ENCODE results near the gene PRDM12.

Gene PRDM12

DNA sequence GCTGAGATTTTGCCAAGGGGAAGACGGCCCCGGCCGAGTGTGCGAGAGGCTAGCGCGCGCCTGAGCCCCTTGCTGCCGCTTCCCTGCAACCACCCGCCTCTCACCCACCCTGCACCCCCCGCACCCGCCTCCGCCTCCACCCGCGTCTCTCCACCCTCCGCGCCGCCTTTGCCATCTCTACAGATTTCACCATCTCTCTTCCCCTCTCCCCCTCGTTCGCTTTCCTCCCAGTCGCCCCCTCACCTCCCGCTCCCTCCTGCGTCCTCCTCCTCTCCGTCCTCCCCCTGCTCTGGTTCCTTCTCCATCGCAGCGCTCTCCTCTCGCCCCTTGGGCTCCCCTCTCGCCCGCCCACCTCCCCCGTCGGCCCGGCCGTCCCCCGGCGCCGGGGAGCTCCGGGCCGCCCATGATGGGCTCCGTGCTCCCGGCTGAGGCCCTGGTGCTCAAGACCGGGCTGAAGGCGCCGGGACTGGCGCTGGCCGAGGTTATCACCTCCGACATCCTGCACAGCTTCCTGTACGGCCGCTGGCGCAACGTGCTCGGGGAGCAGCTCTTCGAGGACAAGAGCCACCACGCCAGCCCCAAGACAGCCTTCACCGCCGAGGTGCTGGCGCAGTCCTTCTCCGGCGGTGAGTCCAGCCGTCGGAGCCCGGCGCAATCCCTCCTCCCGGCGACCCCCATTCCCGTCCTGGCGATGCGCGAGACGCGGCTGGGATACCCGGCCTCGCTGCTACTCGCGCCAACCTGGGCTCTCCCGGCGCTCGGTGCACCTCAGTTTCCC lies at the start of gene PRDM12:
TSS of gene PRDM12 (plus strand) at position 344 of the 778 bp plus-strand sequence. CDS start at position 404, 60 bp downstream.
- no peak for DNase-seq (ENCODE audit: low read depth in 2 of 2)

DNA sequence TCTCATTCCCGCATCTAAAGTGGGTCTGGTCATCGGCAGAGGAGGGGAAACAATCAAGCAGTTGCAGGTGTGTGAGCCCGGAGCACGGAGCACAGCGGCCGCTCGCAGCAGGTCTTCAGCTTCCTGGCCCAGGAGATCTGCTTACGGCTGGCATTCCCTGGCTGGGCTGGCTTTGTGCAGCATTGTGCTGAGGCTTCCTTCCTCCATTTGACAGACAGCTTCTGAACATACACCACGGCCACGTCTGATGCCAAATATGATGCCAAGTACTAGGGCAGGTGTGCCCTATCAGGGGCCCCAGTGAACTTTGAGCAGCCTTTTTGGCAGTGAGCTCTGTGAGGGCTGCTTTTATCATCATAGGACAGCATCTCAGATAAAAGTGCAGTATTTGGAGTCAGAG lies 47.9 kb upstream of the PRDM12 start:
- no peak for DNase-seq (ENCODE audit: low read depth in 2 of 2)

DNA sequence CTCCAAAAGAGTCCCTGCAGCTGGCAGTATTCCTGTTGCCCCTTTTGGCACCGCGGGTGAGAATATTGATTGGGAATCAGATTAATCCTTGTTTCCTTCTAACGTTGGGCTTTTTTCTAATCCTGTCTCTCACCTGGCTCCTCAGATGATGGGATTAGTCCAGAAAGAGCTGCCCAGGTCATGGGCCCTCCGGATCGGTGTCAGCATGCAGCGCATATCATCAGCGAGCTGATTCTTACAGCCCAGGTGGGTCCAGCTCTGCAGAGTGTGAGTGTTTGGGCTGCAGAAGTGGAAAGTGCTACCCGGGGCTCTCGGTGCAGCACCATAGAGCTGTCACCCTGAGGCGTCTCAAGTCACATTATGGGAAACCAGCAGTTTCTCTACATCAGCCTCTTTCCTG lies 40.9 kb upstream of the PRDM12 start:
- no peak for DNase-seq (ENCODE audit: low read depth in 2 of 2)

DNA sequence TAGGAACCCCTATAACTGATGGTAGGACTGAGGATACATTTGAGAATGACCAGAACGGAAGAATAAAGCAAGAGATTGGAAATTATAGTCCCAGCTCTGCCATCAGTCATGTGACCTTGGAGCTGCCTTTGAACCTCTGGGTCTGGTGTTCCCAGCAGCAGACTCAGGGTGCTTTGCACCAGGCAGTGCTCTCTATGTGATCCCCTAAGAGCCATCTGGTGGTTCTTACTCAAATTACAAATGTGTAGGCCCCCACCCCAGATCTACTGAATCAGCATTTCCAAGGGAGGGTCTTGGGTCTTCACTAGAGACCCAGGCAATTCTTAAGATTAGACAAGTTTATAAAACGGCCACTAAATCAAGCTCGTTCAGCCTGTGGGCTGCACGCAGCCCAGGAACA lies 40.2 kb upstream of the PRDM12 start:
- DNase-seq (ENCODE audit: low read depth in 2 of 2), result no peak

DNA sequence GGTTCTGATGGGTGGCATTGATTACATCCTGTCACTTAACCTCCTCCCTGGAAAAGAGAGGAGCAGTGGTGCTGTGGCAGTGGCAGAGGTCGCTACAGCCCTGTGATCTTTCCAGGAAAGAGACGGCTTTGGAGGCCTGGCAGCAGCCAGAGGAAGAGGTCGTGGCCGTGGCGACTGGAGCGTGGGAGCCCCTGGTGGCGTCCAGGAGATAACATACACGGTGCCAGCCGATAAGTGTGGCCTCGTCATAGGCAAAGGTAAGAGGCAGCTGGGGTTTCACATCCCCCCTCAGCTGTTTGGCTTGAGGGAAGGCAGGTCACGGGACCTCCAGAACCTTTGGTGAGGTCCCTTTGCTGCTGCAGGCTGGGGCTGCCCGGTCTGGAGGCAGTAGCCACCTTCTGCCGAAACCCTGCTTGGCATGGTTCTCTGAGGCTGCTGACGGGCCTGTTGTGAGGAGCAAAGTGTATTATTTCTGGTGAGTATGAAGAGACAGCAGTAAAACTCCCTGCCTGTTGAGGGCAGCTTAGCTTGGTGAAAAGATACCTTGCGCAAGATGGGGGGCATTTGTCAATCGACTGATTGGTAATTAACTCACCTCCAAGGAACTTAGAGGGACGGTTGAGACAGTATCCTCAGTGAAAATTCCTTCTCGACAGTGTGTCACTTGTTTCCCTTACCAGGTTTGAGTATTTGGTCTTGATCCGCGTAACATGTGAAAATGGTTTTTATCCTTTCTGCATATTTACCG lies 38.0 kb upstream of the PRDM12 start:
- no peak for DNase-seq (ENCODE audit: low read depth in 2 of 2)

DNA sequence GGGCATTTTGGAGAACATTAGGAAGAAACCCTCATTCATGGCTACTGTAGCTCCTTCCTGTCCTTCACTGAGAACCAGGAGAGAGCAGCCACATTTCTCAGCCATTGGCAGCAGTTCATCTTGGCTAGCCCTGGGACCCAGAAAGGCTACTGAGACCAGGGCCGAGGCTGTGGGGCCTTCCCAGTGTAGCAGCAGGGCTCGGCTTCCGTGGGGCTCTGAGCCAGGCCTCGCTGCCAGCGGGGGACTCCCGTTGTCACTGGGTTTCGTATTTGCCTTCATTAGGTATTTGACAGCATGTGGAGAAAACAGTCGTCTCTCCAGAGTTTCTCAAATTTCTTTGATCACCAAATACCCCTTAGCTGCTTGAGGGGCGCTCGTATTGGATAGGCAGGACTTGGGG lies 37.3 kb upstream of the PRDM12 start:
- DNase-seq (ENCODE audit: low read depth in 2 of 2), result no peak

DNA sequence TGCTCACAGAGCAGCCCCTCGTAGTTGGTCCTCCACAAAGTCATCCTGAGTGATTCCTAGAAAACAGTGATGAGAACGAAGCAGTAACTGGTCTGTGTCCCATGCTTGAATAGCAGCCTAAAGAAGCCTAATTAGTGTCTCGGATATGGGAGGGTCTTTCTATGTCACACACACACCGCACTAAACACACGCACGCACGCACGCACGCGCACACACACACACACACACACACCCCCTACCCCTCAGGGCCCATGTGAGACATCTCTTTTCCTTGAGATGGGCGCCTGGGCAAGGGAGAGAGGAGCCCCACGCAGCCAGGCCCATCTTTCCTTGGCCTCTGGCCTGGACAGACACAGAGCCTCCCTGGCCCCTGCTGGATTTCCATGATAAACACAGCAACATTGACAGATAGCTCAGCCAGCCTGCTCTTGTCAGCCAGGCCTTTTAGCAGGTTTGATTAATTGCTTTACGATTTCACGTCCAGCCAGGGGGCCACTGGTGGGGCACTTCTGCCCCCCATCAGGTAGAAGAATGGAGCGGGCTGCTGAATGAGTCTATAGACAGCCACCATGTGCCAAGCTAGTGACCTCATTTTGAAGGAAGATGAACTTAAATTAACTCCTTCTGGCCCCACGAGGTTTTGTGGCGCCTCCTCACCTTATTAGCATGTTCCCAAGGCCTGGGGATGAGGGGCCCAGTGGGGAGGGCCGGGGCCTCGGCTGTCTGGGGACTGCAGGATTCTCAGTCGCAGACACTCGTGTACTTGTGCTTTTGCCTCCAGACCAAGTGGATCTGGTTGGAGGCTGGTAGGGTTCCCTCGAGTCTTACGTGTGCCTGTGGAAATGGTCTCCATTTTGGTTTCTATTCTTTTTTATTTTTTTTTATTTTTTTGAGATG lies 36.2 kb upstream of the PRDM12 start:
- DNase-seq (ENCODE audit: low read depth in 2 of 2), result no peak

DNA sequence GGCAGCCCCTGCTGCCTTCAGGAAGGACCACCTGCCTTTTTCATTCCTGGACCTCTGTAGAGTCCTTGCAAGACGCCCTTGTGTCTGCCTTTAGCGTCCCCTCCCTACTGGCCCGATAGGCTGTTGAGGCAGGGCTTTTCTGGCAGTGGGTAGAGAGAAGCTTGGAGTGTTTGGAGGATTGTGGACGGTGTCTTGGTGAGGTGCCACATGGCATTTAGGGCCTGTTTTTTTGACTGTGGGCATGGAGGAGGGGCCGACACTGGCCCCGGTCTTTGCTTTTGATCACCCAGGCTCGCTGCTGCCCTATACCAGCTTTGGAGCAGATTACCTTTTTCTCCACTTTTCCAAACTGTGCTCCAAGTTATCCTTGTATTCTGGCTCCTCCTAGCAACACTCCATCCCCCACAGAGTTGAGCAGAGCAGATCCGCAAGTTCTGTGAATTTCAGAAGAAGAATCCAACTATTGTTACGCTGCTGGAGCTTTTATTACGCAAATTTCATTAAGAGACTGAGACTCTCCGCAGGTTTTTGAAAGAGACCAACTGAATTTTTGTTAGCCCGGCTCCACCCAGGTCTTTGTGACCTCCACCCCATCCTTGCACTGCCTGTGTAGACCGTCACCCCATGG lies 34.8 kb upstream of the PRDM12 start:
- no peak for DNase-seq (ENCODE audit: low read depth in 2 of 2)

DNA sequence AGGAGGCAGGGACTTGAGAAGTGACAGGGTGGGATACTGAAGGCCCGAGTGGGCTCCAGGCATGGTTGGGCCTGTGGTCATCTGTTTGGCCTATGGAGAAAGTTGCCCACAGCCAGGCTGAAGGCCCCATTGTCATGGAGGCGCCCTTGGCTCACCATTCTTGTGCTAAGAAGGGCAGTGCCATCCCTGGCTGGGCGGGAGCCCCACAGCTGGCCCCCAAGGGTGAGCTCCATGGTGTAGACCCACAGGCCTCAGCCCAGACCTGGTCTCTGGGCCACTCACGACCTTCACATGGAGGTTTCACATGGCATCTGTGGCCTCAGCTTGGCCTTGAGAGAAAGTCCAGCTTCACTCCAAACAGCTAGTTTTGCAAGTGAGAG lies 34.3 kb upstream of the PRDM12 start:
- no peak for DNase-seq (ENCODE audit: low read depth in 2 of 2)

DNA sequence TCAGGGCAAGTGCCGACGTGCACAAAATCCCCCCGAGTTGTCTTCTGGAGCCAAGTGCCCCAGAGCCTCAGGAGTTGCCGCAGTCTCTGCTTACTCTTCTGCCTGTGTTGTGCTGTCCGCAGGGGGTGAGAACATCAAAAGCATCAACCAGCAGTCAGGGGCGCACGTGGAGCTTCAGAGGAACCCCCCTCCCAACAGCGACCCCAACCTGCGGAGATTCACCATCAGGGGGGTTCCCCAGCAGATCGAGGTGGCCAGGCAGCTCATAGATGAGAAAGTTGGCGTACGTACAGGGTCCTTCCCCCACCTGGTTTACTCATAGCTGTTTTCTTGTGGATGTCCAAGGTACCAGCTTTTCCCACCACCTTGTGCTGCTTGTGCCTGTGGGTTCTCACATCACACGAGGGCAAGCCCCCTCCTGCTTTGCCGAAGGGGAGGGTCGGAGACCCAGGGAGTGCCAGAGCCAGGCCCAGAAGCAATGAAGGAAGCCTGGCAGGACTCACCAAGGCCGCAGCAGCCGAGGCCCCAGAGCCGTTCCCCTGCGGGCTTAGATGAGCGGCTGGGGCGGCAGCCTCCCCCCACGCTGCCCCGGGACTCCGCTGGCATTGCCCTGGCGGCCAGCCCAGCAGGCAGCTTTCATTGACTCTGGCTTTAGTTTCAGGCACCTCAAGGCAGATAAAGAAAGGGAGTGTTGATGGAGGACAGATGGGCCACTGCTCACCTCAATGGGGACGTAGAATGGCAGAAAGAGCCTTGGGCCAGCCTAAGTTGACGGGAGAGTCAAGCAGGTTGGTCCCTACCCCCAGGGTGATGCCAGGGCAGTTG lies 33.7 kb upstream of the PRDM12 start:
- no peak for DNase-seq (ENCODE audit: low read depth in 2 of 2)

DNA sequence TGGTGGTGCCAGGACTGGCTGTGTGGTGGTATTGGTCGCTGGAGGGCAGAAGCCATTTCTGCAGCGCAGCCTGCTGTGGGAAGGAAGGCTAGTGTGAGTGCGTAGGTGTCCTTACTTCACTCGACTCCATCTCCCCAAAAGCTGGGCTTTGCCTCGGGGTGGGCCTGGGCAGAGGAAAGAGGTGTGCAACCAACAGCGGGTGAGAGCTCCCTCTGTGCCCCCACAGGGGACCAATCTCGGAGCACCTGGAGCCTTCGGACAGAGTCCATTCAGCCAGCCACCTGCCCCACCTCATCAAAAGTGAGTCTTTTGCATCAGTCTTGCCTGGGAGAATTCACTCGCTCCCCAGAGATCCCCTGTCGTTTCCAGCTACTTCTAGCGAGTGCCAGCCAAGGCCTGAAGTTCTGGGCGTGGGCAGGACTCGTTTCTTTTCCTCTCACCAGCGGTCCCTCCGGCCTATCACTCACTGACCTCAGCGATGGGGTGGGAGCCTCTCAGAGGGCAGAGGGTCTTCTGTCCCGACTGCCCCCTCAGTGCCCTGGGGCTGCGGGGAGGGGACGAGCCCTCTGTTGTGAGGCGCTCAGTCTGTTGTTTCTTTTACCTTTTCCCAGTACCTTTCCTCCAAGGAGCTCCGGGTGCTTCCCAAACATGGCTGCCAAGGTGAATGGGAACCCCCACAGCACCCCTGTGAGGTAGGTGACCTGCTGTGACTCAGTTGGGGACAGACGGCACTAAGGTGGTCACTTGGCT lies 32.9 kb upstream of the PRDM12 start:
- no peak for DNase-seq (ENCODE audit: low read depth in 2 of 2)

DNA sequence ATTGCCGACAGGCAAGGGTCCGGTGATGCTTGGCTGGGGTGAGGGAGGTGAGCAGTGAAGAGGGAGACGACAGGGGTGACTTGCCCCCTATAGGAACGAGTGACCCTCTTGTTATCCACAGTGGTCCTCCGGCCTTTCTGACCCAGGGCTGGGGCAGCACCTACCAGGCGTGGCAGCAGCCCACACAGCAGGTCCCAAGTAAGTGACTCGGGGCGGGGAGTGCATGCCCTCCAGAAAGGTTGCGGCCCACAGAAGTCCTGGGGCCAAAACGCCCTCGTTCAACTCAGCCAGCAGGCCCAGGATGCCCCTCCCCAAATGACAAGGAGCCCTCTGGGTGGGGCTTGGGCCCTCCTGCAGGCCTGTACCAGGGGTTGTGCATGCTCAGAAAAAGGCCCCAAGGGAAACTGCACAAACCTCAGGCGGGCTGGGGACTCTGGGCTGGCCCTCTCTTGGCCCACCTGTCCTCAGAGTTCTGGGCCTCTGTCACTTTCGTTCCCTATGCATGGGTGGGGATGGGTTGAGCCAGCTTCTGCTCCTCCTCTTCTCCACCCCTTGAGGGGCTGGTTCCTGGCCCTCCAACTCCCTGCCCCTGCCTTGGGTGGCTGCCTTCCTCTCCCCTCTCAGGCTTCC lies 32.2 kb upstream of the PRDM12 start:
- DNase-seq (ENCODE audit: low read depth in 2 of 2), result no peak

DNA sequence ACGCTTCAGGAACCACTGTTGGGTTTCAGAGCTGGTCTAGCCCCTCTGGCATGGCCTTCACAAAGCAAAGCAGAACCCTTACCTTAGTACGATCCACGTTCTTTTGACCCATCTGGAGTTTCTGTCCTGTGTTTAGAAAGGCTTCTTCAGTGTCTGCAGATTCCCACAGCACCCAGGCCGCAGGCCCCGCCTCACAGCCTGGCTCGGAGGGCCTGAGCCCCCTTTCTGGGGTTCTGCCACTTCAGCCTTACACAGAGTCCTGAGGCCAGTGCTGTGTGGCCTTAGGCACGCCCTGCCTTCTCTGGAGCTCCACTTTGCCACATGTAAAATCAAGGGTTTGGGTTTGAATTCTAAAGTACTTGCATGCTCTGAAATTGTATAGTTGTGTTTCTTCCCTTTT lies 31.6 kb upstream of the PRDM12 start:
- no peak for DNase-seq (ENCODE audit: low read depth in 2 of 2)

DNA sequence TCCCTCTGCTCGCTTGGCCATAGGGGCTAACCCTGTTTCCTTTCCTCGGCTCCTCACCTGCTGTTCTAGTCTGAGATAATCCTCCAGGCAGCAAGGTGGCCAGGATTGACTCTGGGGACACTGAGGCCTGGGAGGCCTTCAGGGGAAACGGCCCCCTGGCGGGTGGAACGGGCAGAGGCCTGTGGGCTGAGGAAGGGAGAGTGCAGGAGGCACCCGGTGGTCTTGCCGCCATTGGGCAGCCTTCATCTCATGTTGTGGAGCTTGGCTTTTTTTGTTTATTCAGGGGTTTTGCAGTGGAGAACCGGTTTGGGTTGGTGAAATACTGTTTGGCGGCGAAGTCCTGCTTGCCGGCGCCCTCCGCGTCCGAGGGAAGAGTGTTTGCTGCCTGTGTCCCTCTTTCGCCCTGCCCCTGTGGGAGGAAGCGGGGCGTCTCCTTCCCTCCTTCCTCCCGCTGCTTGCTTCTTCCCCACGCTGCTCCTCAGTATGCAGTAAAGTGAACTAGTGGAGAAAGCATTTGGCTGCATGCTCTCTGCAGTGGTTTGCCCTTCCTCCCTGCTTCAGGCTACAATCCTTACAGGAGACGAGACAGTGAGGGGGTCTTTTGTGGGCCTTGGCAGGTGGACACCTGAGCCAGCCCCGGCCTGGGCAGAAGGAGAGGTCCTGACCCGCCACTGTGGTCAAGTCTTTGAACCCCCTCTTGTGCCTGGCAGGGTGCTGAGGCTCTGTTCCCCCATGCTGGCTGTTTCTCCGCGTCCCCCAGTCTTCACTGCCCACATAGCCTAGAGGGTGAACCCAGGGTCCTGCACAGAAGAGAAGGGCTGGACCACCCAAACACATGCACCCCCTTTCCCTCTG lies 30.8 kb upstream of the PRDM12 start:
- no peak for DNase-seq (ENCODE audit: low read depth in 2 of 2)

DNA sequence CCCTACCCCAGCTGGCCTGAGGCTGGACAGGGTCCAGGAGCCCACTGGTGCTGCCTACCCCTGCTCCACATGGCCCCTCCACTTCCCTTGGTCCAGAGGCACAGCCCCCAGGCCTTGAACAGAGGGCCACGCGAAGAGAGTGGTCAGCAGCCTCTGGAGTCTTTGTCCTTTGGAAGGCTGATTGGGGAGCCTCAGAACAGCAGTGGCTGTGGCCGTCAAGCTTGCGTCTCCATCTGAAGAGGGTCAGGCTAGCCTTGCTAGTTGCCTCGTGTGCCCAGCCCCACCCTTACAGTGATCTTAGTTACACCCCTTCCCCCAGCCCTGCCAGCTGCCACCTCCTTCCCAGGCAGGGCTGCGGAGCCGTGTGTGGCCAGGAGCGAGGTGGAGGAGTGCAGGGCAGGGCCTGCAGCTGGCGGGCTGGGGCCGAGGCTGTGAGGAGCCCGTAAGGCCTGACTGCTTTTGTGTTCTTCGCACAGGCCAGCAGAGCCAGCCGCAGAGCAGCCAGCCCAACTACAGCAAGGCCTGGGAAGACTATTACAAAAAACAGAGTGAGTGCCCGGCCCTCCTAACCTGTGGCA lies 30.1 kb upstream of the PRDM12 start:
- DNase-seq (ENCODE audit: low read depth in 2 of 2), result no peak

DNA sequence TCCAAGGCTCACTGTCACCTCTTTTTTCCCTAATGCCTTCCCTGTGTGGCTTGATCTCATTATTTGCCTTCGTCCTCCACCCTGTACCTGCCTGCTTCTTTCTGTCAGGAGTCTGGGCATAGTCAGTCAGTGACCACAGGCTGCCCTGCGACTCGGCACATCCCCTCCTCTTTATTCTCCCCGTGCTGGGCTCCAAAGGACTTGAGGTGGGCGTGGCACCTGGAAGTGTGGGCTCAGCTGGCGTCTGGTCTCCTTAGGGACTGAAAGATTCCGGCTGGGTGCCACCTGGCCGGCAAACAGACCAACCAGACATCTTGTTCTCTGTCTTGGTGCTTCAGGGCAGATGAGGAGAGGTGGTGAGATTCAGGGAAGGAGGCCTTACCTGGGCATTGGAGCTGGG lies 29.6 kb upstream of the PRDM12 start:
- DNase-seq (ENCODE audit: low read depth in 2 of 2), result no peak

DNA sequence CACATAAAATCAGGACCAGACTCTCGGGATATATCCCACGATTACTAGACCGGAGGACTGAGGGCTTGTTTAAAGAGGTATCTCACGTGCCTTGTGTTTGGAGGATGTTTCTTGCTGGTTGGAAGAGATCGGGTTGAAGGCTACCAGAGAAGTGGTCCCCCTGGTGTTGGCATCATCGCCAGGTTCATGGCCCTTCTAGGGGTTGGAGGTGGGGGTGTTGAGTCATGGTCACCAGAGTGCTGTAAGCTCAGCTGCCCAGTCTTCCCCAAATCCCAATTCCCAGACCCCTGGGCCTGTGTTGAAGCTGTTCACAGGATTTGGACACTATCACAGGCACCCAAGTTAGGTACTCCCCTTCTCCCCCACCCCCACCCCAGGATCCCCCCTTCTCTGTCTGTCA lies 29.1 kb upstream of the PRDM12 start:
- no peak for DNase-seq (ENCODE audit: low read depth in 2 of 2)

All from fibroblast of skin of left biceps (primary cell).